NCI-H446 (cell line): ENCODE data around the gene FAM163A.
"Not testable (repeated sequence)": the region's sequence is repeated elsewhere in the genome, so short reads cannot be mapped to it uniquely, and the experiment has no call there.

Source experiments
- DNase-seq, 2 experiments: peaks; one replicate each; lab custom pipeline; 2025; lab: John Stamatoyannopoulos, UW

The FAM163A gene

DNA sequence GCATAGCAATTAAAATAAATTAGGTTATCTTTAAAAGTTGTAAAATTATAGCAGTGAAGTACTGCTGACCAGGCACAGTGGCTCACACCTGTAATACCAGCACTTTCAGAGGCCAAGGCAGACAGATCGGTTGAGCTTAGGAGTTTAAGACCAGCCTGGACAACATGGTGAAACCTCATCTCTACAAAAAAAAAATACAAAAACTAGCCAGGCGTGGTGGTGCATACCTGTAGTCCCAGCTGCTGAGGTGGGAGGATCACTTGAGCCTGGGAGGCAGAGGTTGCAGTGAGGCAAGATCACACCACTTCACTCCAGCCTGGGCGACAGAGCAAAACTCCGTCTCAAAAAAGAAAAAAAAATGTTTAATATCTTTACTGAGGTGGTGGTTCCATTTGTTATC is 112.7 kb downstream of the FAM163A start:
- DNase-seq: not testable (repeated sequence)

DNA sequence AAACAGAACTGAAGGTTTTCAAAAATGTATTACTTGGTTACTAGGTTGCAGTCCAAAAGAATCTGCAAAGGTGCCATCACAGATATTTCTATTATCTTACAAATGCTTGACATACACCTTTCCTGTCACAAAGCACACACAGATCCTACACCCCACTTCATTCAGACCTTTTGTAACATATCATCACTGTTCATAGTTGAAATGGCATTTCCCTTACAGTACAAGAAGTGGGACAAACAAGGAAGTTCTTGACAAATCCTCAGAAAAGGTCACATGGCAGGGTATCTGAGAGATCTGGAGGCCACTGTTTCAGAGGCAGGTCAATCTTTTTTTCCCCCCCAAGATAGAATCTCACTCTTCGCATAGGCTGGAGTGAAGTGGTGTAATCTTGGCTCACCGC is 113.2 kb downstream of the FAM163A start:
- no peak for DNase-seq

DNA sequence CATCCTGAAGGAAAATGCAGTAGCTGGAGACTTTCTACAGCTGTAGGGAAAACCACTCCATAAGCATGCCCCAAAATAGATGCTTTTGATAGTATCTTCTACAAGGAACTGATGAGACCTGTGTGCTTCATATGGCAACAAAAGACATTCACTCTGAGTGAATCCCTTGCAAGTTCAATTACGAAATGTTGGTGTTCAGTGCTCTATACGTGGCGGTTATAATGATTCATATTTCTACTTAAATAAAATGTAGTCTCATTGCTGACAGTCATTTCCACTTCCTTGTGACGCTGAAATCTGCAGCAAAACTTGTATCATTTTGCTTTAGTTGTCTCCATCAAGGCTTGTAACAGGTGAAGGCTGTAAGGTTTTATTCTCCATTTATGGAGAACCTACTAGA is 113.9 kb downstream of the FAM163A start:
- no peak for DNase-seq

DNA sequence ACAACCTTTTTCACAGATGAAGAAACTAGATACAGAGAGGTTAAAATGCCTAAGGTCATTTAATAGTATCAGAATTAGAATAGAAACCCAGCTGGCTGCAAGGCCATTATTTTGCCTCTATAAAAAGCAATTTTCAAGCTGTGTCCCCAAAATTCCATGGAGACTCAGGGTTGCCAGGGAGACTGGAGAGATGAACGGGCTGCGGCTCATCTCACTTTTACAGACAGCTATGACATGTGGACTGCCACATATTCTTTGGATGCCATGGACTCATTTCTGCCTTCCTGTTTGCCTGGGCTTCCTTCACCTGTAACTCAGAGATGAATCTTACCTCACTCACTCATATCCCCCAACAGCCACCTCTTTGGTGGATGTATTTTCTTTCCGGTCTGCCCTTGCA is 117.6 kb downstream of the FAM163A start:
- DNase-seq: no peak

DNA sequence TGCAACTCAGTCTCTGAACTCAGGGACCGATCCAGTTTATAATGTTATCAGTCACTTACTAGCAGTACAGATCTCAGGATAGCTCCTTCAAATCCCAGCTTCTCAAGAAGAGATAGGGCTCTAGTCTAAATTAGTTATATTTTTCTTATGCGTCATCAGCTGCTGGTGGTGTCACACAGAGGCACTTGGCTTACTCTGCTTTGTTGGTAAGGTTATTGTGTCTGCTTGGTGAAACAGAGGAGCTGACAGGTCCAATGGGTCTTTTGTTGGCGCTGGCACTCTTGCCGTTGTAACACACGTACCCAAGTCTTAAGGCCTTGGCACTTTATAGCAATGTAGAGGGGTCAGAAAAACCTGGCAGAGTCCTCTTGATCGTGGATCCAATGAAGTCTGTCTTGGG is 122.3 kb downstream of the FAM163A start:
- no peak for DNase-seq
